SKM-1 (cell line): ENCODE results near the gene ADPRHL1.
"Not testable (repeated sequence)": the region's sequence is repeated elsewhere in the genome, so short reads cannot be mapped to it uniquely, and the experiment has no call there.

Experiments used
- DNase-seq: peaks from one replicate; lab custom pipeline; 2025; ENCODE audit not compliant: unreplicated experiment; lab: John Stamatoyannopoulos, UW

ADPRHL1 gene

GRCh38 chr13:113479179-113479578 lies 25.9 kb upstream of the ADPRHL1 start:
- DNase-seq: no peak

DNA sequence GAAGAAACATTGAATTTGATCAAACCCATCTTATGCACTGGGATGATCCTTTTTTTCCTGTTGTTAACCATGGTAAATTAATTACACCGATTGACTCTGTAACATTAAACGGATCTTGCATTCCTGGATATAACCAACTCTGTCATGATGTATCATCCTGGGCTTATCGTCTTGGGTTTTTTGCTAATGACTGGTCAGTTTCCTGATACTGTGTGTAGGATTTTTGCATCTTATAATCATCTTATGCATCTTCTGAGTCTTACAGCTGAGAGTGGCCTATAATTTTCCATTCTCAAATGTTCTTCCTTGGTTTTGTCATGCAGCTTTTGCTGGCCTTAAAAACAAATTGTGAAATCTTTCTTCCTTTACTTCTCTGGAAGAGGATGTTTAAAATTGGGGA lies 24.4 kb upstream of the ADPRHL1 start:
- no peak for DNase-seq

GRCh38 chr13:113476811-113477210 lies 23.5 kb upstream of the ADPRHL1 start:
- no peak for DNase-seq

GRCh38 chr13:113475911-113476310 lies 22.6 kb upstream of the ADPRHL1 start:
- no peak for DNase-seq

GRCh38 chr13:113475280-113475679 lies 22.0 kb upstream of the ADPRHL1 start:
- DNase-seq: no peak

DNA sequence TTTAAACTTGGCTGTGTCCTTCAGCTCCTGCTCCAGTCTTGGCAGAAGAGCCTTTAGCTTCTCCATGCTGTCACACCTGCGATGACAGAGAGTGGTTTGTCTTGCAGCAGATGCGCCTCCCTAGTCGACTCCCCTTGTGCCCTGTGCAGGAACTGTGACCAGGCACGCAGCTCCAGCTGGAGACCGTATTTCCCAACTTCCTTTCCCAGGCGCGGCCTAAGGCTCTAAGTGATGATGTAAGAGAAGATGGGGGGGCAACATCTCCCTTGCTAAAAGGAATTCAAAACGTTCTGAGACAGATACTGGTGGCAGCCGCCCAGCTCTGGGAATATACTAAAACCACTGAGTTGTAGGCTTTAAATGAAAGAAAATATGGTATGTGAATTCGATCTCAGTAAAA lies 20.9 kb upstream of the ADPRHL1 start:
- DNase-seq: peak; percentile 59

DNA sequence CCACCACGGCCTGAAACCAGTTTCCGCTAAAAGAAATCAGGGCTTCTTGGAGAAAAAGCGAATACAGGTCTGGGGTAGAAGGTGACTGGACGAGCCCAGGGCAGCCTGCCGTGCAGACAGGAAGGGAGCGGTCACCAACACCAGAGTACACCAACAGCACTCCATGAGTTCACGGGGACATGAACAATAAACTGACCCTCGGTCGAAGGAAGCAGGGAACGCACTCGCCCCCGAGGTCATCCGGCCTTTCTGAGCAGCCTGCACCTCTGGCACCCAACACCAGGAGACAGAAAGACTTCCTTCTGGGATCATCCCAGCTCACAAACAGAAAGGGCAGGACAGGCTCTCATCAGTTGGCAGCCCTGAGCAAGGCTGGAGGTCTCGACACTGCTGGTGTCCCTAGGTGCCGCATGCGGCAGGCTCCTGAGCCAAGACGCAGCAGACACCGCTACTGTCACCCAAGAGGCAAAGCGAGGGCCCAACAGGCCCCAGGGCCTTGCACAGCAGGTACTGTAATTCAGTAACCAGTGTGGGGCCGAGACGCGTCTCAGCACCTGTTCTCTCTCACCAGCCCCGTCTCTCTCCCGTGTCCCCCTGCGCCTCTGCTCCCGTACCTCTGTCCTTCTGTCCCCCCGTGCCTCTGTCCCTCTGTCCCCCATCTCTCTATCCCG lies 19.2 kb upstream of the ADPRHL1 start:
- DNase-seq: no peak

- DNase-seq: no peak
Observed at GRCh38 chr13:113471844-113472243, 18.6 kb upstream of the ADPRHL1 start.

DNA sequence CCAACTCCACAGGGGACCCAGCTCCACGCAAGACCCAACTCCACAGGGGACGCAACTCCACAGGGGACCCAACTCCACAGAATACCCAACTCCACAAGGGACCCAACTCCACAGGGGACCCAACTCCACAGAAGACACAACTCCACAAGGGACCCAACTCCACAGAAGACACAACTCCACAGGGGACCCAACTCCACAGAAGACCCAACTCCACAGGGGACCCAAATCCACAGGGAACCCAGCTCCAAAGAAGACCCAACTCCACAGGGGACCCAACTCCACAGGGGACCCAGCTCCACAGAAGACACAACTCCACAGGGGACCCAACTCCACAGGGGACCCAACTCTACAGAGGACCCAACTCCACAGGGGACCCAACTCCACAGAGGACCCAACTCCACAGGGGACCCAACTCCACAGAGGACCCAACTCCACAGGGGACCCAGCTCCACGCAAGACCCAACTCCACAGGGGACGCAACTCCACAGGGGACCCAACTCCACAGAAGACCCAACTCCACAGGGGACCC lies 17.4 kb upstream of the ADPRHL1 start:
- not testable (repeated sequence) for DNase-seq

DNA sequence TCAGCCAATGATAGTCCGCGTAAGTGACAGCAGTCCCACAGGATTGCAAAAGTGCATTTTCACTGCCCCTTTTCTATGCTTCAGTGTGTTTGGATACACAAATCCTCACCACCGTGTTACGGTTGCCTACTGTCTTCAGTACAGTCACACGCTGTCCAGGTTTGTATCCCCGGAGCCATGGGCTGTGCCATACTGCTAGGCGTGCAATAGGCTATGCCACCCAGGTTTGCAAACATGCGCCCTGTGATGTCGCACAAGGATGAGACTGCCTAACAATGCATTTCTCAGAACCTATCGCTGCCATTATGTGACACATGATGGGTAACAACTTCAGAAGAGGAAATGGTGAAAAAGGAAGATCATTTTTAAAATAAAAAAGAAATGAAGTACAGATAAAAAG lies 16.8 kb upstream of the ADPRHL1 start:
- no peak for DNase-seq

DNA sequence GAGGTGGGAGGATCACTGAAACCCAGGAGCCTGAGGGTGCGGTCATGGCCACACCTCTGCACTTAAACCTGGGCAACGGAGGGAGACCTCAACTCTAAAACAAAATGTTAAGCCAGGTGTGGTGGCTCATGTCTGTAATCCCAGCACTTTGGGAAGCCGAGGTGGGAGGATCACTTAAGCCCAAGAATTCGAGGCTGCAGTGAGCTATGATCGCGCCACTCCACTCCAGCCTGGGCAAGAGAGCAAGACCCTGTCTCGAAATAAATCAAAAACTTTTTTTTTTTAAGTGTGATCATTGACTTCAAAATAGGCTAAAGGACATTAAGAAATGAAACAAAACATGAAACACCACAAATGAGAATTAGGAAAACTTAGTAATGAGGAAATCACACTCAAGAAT lies 16.3 kb upstream of the ADPRHL1 start:
- no peak for DNase-seq

- no peak for DNase-seq
Observed at GRCh38 chr13:113468472-113469201, 15.3 kb upstream of the ADPRHL1 start.

DNA sequence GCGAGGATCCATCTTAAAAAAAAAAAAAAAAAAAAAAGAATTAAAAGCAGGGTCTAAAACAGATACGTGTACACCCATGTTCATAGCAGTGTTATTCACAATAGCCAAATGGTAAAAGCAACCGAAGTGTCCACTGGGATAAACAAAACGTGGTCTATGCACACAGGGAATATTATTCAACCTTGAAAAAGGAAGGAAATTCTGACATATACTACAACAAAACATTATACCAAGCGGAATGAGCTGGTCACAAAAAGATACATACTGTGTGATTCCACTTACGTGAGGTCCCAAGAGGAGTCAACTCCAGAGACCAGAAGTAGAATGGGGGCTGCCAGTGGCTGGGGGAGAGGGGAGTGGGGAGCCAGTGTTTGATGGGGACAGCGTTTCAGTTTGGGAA lies 14.7 kb upstream of the ADPRHL1 start:
- DNase-seq: no peak

DNA sequence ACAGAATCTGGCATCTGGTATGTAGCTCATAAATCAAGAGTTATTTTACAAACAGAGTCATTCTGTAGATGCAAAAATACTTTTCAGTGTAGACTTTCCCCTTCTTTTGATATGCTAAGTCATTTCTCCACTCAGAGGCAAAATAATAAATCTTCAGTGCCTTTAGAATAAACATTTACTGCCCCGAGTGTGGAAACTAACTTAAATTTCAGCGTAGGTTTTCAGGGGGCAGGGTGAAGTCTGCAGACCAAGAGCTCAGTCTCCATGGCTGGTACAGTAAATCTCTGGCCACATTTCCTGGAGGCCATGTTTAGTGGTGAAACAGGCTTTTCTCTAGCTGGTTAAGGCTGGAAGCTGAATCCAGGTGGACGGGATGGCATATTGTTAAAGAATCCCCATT lies 13.1 kb upstream of the ADPRHL1 start:
- DNase-seq: no peak

- DNase-seq: no peak
Observed at GRCh38 chr13:113465300-113465699, 12.0 kb upstream of the ADPRHL1 start.

DNA sequence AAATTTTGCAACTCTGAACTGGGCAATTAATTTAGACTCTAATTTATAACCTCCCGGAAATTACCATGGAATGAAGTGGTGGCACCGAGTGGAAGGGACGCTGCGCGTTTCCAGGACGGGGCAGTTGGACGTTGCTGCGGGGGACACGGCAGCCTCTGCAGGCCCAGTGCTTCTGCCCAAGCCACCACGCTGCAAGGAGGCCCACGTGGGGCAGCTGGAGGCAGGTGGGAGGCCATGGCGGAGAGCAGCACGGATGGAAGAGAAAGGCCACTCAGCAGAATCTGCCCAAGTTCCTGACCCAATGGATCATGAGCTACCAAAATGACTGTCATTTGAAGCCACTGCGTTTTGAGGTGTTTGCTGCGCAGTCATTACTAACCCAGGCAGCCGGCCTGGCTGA lies 11.2 kb upstream of the ADPRHL1 start:
- no peak for DNase-seq

DNA sequence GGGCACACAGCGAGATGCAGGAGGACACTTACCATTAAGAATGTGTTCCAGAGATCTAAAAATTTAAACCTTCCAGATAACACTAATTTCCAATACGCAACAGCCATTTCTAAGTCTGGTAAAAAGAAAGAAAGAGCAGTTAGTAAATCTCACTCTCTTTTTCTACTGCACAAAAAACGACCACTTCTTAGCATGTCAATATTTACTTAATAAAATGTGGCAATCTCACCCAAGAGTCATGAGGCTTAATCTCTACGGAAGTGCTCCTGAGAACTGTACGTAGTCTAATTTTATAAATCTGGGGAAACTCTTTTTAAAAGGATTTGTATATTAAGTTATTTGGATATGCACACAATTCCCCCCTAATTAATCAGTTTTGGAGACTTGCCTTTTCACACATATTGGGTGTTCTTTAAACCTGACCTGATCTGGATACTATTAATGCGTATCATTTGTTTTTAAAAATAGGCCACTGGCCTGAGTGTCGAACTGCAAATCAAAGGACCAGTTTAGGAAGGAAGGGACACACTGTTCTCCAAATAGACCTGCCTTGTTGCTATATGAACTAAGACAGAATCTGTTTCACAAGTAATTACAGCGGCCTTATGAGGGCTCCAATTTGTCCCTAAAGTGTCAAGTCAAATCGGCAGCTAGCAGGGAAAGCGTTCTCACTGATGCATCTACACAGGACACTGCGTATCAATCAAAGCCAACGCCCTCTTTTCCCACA lies 7.9 kb upstream of the ADPRHL1 start:
- DNase-seq: no peak

DNA sequence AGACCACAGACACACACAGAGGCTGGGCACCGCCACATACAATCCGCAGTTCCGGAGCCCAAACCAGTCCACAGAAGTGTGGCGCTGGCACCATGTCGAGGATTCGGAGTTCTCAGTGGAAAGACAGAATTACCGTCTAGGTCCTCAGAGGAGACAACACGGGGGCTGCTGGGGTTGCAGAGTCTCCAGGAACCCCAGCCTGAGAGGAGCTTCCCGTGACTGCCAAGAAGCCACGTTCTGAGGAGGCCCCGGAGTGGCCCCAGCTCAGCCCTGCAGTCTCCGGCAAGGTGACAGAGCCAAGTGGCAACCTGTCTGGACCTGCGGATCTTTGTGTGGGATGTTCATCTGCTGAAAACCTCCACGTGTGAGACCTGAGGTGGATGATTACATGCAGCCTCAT lies 7.3 kb upstream of the ADPRHL1 start:
- DNase-seq: no peak

DNA sequence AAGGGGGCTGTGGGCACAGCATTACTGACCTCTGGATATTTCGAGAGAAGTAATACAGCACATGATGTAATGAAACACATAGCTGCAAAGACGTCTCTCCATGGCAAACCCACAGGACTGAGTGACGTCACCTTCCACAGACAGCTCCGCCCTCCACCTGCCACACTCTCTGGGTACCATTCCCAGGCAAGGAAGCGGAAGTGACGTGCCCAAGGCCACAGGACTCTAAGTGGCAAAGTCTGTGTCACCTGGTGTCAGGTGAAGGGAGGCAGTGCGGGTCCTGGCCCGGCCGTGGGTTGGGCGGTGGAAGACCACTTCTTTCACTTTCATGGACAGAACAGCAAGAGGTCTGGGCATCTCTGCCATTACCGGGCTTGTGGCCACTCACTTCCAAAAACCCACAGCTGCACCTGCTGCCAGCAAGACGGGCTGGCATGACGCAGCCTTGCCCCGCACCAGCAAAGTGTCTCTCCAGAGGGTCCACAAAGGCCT lies 6.8 kb upstream of the ADPRHL1 start:
- DNase-seq: no peak

DNA sequence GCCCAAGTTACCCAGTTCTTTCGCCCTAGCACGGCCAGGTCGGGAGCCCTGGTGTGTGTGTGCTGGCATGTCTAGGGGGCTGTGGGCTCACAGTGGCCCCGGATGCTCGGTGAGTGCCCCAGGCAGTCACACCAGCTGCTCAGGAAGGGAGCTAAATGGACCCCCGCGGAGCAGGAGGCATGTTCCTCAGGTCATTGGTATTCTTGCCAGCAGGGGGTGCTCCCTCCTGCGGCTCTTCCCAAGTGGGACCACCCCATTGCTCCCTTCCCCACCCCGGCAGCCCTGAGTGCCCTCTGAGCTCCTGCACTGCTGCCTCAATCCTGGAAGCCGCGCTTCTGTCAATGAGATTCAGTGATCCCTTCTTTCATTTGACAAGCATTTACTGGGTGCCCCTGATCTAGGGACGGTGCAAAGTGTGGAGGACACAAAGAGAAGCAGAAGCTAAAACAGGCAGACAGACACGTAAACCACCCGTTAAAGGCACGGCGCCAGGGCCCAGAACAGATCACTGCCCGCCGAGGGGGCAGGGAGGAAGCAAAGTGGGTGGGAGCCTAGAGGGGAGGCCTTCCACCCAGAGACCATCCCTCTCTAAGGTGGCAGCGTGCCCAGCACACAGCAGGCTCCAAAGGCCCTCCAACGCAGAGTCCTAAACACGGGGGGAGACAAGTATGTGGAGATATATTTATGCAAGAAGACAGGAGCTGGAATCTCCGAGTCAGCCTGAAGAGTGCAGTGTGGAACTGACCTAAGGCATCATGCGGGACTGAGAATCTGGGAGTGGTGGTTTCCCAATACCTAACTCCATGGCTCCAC lies 5.2 kb upstream of the ADPRHL1 start:
- DNase-seq: no peak

DNA sequence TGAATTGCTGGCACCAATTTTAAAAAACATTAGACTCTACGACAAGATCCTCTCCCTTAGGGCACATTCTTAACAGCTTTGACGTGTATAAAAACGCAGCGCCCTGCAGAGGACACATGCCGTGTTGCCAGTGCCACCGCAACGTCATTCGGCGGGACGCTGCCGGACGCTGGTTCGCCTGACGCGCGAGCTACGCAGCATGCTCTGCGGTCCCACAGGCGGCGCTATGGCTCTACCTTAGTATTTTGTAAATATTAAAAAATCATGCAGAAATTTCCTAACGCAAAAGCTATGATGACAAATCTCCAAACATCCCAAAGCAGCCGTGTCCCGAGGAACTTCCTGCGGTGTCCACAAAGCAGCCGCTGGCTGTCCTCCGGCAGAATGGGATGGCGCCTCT lies 4.2 kb upstream of the ADPRHL1 start:
- DNase-seq: no peak
